Activated CD4-positive, alpha-beta T cell treated with anti-CD3 and anti-CD28 coated beads for 4 hours (primary cell): ENCODE results near the gene SNTG2.
A peak's percentile ranks its signal among the peaks of the same experiment; 100 is the strongest.
"Not testable (repeated sequence)": the region's sequence is repeated elsewhere in the genome, so short reads cannot be mapped to it uniquely, and the experiment has no call there.

Experiments used
- DNase-seq, 2 donors: peaks; one replicate each; pipeline ENCODE4 v3.0.0-alpha.2; 2020

The SNTG2 gene

DNA sequence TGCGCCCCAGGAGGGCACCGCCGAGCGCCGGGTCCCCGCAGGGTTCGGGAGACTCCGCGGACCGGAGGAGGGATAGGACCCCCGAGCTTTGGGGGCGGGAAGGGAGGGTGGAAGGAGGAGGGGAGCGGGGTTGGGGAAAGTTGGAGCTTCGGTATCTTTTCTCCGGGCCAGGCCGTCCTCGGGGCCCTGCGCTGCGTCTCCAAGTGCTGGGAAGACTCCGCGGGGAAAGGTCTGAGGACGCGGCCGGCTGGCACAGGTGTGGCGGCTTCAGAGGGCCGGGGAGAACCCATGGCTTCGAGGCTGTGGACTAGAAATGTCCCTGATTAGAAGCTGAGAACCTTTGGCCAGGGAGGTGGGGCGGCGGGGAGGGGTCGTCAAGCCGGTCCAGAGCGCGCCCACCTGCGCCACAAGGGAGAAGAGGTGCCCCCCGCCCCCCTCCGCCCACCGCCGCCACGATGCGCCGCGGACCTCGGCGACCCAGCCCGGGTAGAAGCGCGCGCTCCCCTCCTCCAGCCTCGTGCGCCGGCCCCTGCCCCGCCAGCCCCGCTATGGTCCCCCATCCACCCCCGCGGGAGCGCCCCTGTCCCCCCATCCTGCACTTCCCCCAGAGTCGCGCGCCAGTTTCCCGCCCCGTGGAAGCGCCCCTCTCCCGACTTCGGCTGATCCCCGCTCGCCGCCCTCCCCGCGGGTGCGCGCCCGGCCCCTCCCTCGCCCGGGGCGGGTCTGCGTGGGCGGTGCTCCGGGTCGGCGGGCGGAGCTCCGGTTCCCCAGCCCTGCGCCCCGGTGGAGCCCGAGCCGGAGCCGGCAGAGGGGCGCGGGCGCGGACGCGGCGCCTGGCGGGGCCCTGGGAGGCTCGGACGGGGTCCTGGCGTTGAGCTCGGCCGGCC, at the start of gene SNTG2:
TSS of gene SNTG2 (plus strand) at position 770 of the 887 bp plus-strand sequence. CDS start 148 bp downstream, outside the sequence.
- peak; percentile 39 to 54 for DNase-seq

DNA sequence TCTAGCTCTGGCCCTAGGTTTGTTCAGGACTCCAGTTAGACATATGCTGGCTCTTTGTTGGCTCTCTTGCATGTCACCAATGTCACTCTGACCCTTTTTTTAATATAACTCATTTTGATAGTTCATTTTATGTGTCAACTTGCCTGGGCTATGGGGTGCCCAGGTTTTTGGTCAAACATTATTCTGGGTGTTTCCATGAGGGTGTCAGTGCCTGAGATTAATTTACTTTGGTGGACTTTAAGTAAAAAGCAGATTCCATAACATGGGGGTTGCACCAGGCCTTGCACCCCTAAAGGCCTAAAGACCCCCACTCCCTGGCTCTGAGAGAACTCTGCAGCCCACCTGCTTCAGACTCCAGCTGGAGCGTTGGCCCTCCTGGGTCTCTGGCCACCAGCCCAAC, 48.1 kb upstream of the SNTG2 start:
- DNase-seq = no peak

DNA sequence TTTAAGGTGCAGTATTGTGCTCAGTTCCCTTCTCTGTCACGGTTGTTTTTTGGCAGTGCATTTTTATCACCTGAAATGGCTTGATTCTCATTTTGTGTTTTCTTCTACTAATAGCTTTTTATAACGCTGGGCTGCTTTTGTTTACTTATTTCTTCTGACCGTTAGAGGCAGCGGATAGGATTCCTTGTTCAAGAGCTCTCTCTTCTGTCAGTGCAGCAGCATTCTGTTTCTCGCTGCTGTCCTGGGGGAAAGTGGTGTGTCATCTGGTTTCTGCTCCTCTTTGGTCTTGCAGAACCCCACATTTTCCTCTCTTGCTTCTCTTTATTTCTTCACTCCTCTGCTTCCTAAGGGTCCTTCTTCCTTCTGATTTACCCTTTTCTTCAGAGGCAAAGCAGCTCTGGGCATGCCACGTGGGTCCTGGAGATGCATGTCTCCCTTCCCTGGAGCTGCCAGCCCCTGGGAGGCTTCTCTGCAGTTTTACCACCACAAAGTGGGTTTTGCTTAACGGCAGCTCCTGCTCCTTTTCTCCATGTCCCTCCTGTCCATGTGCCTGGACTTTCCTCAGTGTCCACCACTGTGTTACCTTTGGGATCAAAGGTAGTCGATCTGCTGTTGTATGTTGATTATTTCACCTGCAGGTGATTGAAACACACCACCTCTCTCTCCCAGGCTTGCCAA, 47.3 kb upstream of the SNTG2 start:
- no peak for DNase-seq

DNA sequence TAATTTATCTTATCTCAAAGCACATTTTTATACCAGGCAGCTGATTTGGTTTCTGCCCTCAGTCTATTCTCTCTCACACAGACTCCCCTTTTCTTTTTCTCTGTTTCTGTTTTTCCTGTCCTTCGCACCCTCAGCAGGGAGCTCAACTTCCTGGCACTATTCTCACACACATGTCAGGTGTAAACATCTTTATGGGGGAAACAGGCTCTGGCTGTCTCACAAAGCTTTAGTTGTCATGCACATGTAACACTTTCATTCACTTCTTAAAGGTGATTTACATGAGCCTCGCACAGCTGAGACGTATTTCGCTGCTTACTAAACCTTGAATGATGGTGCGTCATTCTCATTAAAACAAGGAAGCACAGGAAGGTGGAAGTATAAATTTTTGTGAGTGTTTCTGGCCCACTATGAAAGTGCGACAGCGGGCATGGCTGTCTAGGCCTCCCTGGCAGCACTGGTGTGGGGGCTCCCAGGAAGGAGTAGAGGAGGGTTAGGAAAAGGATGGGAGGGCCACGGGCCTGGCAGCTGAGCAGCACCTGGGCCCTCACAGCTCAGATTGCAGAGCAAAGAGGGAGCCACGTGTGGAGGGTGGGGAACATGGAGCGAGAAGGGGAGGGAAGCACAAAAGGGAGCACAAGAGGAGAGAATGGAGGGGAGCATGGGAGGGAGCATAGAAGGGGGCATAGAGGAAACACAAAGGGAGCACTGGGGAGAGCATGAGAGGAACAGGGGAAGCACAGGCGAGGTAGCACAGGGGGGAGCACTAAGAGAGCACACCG, 46.2 kb upstream of the SNTG2 start:
- DNase-seq = no peak

DNA sequence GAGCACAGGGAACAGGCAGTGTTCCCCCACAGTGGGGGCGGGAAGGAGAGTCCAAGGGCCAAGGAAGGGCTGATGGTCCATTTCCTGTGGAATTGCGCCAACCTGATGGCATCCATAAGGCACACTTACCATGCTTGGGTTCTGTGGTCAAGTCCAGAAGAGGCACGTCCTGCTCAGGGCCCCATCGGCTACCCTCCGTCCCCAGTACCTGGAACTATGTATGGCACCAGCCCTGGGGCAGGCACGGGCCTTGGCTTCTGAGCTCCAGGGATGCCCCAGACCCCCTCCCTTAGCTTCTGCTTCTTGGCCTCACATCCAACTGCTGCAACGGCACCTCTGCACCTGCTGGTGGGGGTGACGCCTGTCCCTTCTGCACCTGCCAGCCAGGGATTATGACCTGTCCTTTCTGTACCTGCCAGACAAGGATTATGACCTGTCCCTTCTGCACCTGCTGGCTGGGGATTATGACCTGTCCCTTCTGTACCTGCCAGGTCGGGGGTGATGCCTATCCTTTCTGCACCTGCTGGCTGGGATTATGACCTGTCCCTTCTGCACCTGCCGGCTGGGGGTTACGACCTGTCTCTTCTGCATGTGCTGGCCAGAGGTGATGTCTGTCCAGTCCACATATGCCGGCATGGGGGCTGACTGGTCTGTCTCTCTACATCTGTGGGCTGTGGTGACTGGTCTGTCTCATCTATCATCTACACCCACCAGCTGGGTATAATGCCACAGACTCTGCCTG, 45.4 kb upstream of the SNTG2 start:
- no peak for DNase-seq

DNA sequence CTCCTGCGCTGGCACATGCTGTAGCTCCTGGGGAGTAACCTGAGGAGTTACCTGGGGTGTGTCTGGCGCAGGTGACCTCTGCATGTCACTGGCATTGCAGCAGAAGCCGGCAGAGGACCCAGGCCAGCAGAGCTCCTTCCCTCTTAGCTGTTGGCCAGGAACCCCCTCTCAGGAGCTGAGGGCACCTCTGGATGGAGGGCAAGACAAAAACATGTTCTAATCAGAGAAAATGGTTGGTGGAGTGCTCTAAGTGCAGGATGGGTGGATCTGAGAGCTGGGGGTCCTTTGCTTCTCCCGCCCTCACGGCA, 44.9 kb upstream of the SNTG2 start:
- DNase-seq = no peak

DNA sequence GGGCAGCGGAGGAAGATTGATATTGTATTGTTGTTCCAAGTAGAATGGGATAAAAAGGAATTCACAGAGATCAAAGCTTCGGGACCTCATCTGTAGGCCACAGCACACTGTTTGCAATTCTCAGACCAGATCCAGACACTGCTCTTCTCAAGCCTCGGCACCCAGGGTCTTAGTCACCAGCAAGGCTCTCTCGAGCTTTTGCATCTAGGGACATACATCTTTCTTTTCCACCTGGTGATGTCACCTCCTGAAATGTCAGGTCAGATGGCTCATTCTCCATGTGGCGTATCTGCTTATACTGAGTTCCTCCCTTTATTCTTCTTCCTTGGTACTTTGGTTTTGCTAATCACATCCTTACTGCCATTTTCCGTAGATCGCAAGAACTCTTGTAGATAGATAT, 42.9 kb upstream of the SNTG2 start:
- no peak for DNase-seq

DNA sequence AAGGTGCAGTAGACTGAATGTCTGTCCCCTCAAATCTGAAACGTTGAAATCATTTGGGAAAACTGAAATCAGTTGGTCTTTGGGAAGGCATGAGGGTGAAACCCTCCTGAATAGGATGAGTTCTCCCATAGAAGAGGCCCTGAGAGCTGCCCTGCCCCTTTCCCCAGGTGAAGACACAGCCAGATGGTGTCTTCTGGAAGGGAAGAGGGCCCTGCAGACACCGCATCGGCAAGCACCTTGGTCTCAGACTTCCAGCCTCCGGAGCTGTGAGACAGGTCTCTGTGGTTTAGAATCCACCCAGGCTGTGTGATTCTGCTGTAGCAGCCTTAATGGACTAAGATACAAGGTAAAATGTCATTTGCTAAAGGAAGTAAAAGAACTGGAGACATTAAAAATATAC, 42.1 kb upstream of the SNTG2 start:
- DNase-seq = no peak

DNA sequence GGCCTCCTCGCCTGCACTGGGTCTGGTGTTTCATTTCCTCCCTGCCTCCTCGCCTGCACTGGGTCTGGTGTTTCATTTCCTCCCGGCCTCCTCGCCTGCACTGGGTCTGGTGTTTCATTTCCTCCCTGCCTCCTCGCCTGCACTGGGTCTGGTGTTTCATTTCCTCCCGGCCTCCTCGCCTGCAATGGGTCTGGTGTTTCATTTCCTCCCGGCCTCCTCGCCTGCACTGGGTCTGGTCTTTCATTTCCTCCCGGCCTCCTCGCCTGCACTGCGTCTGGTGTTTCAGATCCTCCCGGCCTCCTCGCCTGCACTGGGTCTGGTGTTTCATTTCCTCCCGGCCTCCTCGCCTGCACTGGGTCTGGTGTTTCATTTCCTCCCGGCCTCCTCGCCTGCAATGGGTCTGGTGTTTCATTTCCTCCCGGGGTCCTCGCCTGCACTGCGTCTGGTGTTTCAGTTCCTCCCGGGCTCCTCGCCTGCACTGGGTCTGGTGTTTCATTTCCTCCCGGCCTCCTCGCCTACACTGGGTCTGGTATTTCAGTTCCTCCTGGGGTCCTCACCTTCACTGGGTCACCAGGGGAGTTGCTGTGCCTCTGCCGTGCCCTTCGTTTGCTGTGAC, 40.8 kb upstream of the SNTG2 start:
- DNase-seq = not testable (repeated sequence)

DNA sequence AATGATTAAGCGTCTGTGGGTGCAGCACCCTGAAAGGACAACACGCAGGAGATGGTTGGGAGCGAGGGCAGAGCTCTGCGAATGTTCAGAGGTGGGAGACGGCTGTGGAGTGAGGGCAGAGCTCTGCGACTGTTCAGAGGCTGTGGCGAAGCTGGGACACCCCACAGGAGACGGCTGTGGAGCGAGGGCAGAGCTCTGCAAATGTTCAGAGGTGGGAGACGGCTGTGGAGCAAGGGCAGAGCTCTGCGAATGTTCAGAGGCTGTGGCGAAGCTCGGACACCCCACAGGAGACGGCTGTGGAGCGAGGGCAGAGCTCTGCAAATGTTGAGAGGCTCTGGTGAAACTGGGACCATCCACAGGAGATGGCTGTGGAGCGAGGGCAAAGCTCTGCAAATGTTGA, 40.0 kb upstream of the SNTG2 start:
- DNase-seq = no peak

DNA sequence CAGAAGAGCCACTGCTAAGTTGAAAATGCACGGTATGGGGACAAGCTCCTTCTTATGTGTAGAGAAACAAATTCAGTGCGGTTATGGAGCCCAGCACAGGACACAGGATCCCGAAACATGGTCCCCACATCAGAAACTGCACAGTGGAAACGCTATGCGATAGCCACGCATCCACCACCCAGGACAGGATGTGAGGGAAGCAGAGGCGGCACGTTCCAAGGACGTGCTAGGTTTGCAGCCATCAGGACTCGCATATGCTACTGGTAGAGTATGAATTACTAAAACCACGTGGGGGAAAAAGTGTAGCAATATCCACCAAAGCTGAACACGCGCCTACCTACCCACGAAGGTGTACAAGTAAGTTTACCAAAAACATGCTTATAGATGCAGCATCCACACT, 34.7 kb upstream of the SNTG2 start:
- no peak for DNase-seq

DNA sequence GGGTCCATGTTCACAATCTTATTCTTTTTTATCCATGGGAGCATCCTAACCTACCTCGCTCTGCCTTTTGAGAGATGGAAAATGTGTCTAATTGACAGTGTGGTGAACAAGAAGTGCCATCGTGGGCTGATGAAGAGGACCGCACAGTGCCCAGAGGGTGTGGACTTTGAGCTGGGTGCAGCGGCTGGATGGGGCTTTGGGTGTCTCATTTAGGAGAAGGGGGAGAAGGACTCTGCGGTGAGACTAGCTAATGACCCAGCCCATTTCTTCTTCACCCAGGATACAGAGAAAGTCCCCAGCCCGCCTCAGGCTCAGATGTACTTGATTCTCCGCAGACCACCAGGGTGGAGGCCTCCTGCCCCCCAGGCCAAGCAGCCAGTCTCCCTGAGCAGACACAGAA, 33.7 kb upstream of the SNTG2 start:
- DNase-seq = no peak

DNA sequence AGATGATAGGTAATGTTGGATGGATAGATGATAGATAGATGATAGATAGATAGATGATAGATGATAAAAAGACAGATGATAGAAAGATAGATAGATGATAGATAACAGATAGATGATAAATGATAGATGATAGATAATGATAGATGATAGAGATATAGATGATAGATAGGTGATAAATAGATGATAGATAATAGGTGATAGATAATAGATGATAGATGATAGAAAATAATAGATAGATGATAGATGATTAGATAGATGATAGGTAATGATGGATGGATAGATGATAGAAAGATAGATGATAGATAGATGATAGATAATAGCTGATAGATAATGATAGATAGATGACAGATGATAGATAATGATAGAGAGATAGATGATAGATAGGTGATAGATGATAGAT, 31.0 kb upstream of the SNTG2 start:
- no peak for DNase-seq

DNA sequence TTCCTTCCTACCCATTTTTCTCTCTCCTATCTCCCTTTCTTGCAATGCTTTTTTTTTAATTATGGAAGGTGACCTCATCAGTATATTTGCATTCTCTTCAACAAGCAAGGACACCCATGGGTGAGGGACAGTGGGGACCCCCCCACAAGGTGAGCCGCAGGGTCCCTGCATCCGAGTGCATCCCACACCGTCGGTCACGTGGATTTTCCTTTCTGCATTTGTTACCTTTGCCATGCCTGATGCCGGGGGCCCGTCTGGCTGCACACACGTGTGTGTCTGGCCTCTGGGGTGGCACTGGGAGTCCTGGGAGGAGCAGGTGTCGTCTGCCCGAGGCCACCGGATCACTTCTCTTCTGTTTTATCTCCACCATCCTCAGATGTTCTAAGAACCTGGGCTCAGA, 30.1 kb upstream of the SNTG2 start:
- no peak for DNase-seq

DNA sequence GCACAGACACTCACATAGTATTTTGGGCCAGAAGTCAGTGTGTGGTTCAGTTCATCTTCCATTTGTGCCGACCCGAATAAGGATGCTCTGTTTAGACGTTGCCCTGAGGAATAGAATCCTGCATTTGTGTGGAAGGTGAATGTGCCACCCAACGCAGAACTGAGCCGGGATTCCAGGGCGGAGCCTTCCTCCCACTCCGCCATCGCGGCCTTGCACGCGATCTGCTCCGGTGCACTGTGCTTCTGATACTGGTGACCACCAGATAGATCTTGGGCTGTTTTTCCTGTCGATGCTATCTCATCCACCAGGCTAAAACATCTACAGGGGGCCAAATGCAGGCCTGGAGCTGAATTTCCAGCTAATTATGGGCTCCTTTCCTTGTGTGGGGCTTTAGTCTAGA, 29.6 kb upstream of the SNTG2 start:
- no peak for DNase-seq

DNA sequence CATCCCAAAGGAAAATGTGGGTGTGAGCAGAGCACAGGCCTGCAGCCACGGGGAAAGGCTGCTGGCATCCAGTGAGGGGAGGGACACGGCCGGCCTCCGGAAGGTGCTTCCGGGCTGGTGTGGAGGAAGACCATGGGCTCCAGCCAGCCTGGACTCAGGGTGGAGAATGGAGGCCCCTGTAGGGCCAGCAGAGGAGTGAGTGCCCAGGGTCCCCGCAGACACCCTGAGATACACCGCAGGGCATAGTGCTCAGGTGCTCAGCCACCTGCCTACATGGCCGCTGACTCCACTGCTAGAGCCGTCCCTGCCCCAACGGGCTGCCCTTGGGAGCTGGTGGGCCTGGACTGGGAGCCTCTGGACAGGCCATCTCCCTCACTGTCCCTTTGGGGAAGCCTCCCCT, 28.5 kb upstream of the SNTG2 start:
- DNase-seq = no peak

DNA sequence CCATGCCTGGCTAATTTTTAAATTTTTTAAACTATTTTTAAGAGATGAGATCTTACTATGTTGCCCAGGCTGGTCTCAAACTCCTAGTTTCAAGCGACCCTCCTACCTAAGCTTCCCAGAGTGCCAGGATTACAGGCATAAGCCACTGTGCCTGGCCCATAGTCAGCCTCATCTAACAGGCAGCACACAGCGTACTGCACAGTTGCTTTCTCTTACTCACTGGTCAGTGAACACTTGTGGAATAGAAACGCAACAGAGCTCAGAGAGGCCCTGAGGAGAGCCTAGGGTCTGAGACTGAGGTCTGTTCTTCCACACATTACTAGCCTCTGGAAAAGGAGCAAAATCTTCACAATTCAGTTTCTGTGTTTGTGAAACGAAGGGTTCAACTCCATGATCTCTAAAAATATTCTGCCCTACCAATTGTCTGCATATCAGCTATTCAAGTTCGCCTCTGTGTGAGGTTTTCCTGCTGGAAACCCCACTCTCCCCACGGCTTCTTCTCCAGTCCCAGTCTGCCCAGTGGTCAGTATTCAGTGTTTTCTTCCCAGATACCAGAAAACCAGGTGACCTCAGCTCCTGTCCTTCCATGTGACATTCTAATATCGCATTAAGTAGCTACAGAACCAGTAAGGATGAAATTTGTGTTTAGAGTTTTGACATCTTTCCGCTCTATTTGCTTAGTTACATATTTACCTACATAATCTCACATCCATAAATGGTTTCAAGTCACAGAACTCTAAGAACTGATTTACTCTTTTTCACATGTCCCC, 26.6 kb upstream of the SNTG2 start:
- no peak for DNase-seq

DNA sequence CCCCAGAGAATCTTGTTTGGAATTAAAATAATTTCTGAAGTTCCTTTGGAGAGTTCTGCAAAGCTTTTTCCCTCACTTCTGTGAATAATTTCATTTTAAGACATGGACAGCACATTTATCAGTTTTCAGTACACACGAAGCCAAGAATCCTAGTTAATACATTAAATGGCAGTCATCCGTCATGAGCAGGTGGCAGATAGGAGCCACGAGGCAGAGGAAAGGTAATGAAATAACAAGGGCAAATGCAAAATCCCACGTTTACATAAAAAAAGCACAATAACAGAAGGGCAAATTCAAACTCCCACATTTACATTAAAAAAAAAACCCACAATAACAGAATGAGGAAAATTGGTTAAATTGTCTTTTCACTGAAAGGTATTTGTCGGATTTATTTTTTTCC, 25.9 kb upstream of the SNTG2 start:
- no peak for DNase-seq

DNA sequence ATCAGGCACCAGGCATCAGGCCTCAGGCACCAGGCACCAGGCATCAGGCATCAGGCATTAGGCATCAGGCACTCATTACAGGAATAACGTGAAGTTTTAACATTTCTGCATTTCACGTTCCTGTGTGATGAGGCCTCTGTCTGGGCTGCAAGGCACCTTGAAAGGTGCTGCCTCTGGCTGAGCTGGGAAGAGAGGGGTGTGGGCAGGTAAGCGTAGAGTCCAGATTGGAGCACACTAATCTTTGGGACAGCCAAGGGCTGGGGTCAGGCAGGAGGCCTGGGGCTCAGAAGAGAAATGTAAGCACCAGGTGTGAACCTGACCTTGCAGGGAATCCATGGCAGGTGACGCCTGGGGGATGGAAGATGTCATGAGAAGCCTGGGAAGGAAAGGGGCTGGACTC, 25.3 kb upstream of the SNTG2 start:
- DNase-seq = no peak

DNA sequence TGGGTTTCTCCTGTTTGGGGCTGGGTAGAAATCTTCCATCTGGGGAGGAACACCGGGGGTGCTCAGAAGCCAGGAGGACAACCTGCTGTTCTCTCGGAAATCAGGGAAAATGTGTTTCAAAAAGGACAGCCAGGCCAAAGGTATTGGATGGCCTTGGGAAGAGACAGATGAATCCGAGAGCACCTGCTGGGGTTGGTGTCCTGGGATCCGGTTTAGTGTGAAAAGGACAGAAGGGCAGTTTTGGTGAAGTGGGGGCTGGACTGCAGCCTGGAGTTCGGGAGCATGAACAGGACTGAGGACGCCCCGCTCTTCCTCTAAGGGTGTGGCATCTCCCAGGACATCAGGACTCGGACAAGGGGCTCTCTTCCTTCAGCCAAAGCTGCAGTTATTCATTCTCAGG, 24.9 kb upstream of the SNTG2 start:
- DNase-seq = no peak

DNA sequence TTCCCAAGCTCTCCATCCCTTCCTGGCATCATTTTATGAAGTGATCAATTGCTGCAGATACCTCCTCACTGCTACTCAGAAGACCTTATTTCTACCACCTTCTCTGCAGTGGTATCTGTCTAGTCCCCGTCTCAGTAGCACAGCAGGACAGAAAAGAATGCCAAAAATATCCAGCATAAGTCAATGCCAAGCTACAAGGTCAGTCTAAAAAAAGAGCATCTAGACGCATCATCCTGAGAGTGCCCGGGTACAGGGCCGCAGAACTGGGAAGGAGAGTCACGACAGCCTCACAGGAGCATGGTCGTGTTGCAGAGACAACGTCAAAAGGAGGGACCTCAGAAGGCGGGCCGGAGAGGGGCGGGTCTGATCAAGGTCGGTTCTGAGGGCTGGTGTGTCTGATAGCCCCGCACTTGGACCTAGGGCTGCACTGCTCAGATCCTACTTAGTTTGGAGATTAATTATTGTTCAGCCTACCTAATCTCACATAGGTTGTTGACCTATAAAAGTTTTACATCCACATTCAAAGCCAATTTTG, 24.3 kb upstream of the SNTG2 start:
- no peak for DNase-seq

DNA sequence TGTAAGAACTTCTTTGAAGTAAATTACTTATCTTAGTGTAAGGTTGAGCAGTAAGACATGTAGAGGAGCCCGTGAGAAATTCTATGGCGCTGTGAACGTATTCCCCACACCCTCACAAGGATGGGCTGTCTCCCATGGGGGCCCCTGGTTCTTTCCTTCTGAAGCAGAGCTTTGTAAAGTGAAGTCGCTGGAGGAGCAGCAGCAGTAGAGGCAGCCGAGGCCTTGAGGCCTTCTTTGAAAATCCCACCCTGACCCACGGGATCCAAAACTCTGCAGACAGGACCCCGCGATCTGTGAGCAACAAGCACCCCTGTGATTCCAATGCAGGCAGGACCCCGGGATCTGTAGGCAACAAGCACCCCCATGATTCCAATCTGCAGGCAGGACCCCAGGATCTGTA, 23.8 kb upstream of the SNTG2 start:
- no peak for DNase-seq
